Measurements from ENCODE around the gene CNTN6. TPM values are rescaled to one million over a fixed set of nuclear protein-coding genes. Genes with fewer than 3 reads are reported as not detected.
A peak's percentile ranks its signal among the peaks of the same experiment; 100 is the strongest.

CNTN6 gene
- total RNA-seq: not detected

DNA sequence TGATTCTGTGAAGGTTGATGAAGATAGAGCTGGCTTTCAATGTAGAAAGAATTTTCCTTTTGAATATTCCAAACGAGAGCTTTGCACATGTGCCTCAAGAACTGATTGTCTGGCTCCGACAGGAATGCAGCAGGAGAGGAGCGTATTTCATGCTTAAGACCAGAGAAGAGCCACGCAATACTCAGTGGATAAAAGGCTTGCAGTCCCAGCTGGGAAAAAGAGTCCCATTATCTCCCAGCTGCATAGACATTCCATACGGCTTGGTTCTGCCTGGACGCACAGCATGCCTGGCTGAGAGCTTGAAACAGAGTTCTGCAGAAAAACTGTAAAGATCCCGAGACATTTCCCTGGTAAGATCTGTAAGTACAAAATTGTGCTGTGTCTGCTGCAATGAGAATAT lies at the start of gene CNTN6:
CNTN6 (plus strand) TSS at position 254 of the 400 bp plus-strand sequence. CDS start 54,985 bp downstream, outside the sequence.
- H3K27ac Mint-ChIP-seq: no peak within 1 kb of the TSS
- intact Hi-C loops (cut with micrococcal nuclease): no loop called here
- no peak within 1 kb of the TSS for H3K4me3 Mint-ChIP-seq
- CTCF ChIA-PET: no interaction called here
- H3K9me3 Mint-ChIP-seq: no peaks in the 10 kb centered on the region
- no peaks in the 10 kb centered on the region for H3K4me1 Mint-ChIP-seq (ENCODE audit: low read depth)
- DNase-seq: no peak
- H3K36me3 Mint-ChIP-seq (ENCODE audit: low read depth): no peaks in the 10 kb centered on the region
- no peaks in the 10 kb centered on the region for H3K27me3 Mint-ChIP-seq (ENCODE audit: low read depth)

- CTCF ChIA-PET: no interaction called here
- no peak for DNase-seq
- Mint-ChIP-seq H3K4me3 (no peak overlapping the region), H3K27me3 (ENCODE audit: low read depth) (no peaks in the 10 kb centered on the region), H3K27ac (no peak overlapping the region), H3K36me3 (ENCODE audit: low read depth) (no peaks in the 10 kb centered on the region), H3K4me1 (ENCODE audit: low read depth) (no peaks in the 10 kb centered on the region), H3K9me3 (peaks cover 3% of the 10 kb centered on the region)
- intact Hi-C loops (cut with micrococcal nuclease): no loop called here
Observed at GRCh38 chr3:1048558-1048957, 44.3 kb upstream of the CNTN6 start.

DNA sequence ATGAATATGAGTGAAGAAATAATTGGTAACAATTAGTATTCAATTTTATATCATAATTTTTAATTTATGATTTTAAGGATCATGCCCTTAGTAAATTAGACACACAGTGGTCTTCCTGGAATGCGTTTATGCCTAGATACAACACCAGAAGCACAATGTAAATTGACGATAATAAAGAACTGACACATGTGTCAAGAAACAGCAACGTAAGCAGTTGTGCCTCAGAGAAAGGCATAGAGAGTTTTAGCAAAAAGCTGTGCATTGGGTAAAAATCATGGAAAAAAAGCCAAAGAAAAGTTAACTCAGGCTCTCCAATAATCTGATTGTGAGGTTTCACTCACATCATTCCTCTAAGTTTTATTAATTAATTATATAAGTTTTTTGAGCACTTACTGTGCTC lies 37.0 kb upstream of the CNTN6 start:
- Mint-ChIP-seq H3K9me3 (peaks cover 2% of the 10 kb centered on the region), H3K4me3 (no peak overlapping the region), H3K4me1 (ENCODE audit: low read depth) (no peaks in the 10 kb centered on the region), H3K27ac (no peak overlapping the region), H3K27me3 (ENCODE audit: low read depth) (no peaks in the 10 kb centered on the region), H3K36me3 (ENCODE audit: low read depth) (no peaks in the 10 kb centered on the region)
- intact Hi-C loops (cut with micrococcal nuclease): no loop called here
- CTCF ChIA-PET: no interaction called here
- DNase-seq: no peak

GRCh38 chr3:1056744-1057143 lies 36.1 kb upstream of the CNTN6 start:
- Mint-ChIP-seq H3K4me1 (ENCODE audit: low read depth) (no peaks in the 10 kb centered on the region), H3K36me3 (ENCODE audit: low read depth) (no peaks in the 10 kb centered on the region), H3K27ac (no peak overlapping the region), H3K27me3 (ENCODE audit: low read depth) (no peaks in the 10 kb centered on the region), H3K4me3 (no peak overlapping the region), H3K9me3 (peaks cover 2% of the 10 kb centered on the region)
- no peak for DNase-seq
- intact Hi-C loops (cut with micrococcal nuclease): no loop called here
- CTCF ChIA-PET: no interaction called here

DNA sequence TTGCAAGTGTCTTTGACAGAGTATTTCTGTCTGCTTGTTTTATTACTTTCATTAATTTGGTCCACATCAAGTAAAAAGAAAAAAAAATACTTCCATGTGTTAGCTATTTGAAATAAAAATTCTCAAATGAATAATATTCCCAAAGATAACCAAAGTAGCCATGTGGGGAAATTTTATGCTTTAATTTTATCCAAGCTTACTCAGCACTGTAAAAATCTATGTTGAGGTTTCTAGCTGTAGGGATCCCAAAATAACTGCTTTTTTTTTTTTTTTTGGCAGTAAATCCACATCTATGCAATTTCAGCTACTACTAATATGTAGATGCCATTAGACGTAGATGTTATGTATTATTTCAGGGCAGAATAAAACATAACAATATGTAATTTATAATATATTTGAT lies 35.4 kb upstream of the CNTN6 start:
- DNase-seq: no peak
- H3K4me1 Mint-ChIP-seq (ENCODE audit: low read depth): no peaks in the 10 kb centered on the region
- H3K9me3 Mint-ChIP-seq: peaks cover 2% of the 10 kb centered on the region
- no peak overlapping the region for H3K27ac Mint-ChIP-seq
- intact Hi-C loops (cut with micrococcal nuclease): no loop called here
- H3K36me3 Mint-ChIP-seq (ENCODE audit: low read depth): no peaks in the 10 kb centered on the region
- CTCF ChIA-PET: no interaction called here
- H3K4me3 Mint-ChIP-seq: no peak overlapping the region
- no peaks in the 10 kb centered on the region for H3K27me3 Mint-ChIP-seq (ENCODE audit: low read depth)

DNA sequence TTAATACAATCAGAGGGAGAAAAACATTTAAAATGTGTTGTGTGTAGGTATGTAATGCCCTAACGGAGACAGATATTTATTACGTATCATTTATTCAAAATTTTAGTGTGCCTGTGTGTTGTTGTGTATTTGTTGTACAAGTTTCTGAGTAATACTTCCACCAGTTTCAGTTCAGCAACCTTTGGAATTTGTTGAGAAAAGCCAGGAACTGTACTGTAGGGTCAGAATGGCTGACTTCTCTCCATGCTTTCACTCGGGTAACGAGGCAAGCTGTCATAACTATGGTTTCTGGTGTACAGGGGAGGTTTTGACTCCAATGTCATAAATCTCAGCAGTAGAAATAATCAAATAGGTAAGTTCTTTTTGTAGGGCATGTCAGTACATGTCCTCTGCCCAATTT lies 23.8 kb upstream of the CNTN6 start:
- CTCF ChIA-PET: no interaction called here
- H3K27me3 Mint-ChIP-seq (ENCODE audit: low read depth): no peaks in the 10 kb centered on the region

GRCh38 chr3:1072041-1072440 lies 20.8 kb upstream of the CNTN6 start:
- no peaks in the 10 kb centered on the region for H3K4me1 Mint-ChIP-seq (ENCODE audit: low read depth)
- no peak overlapping the region for H3K4me3 Mint-ChIP-seq
- H3K36me3 Mint-ChIP-seq (ENCODE audit: low read depth): no peaks in the 10 kb centered on the region
- intact Hi-C loops (cut with micrococcal nuclease): no loop called here
- CTCF ChIA-PET: no interaction called here
- peaks cover 3% of the 10 kb centered on the region for H3K9me3 Mint-ChIP-seq
- H3K27ac Mint-ChIP-seq: no peak overlapping the region
- no peak for DNase-seq
- no peaks in the 10 kb centered on the region for H3K27me3 Mint-ChIP-seq (ENCODE audit: low read depth)

More for the DNA sequence above, 23.8 kb upstream of the CNTN6 start:
- H3K4me3 Mint-ChIP-seq: no peak overlapping the region
- no peaks in the 10 kb centered on the region for H3K4me1 Mint-ChIP-seq (ENCODE audit: low read depth)
- no peak overlapping the region for H3K27ac Mint-ChIP-seq
- peaks cover 5% of the 10 kb centered on the region for H3K9me3 Mint-ChIP-seq
- H3K36me3 Mint-ChIP-seq (ENCODE audit: low read depth): peaks cover 2% of the 10 kb centered on the region
- DNase-seq: no peak
- intact Hi-C loops (cut with micrococcal nuclease): no loop called here

GRCh38 chr3:1079662-1080061 lies 13.2 kb upstream of the CNTN6 start:
- Mint-ChIP-seq H3K4me3 (no peak overlapping the region), H3K27ac (no peak overlapping the region), H3K9me3 (no peaks in the 10 kb centered on the region), H3K36me3 (ENCODE audit: low read depth) (no peaks in the 10 kb centered on the region), H3K27me3 (ENCODE audit: low read depth) (no peaks in the 10 kb centered on the region), H3K4me1 (ENCODE audit: low read depth) (no peaks in the 10 kb centered on the region)
- intact Hi-C loops (cut with micrococcal nuclease): loop anchor here (10.0 kb wide), 1 partner anchor 1845 kb away; no protein-coding TSS in a partner anchor
- CTCF ChIA-PET: no interaction called here
- no peak for DNase-seq

DNA sequence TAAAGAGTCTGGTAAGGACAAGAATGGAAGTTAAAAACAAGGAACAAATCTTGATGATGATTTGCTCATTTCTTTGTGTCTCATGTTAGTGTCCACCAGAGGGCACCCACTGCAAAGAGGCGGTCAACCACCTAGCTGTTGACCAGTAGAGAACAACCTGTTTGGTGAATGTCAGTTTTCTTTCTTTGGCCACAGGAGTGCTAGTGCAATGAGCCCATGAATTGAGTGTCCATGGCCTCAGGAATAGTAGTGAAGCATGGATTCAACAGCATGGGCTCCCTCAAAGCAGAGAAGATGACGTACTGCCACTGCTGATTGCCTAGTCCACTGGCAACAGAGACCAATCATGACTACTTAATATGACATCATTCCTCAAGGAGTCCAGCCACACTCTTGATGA lies 10.7 kb upstream of the CNTN6 start:
- DNase-seq: peak; percentile 17
- intact Hi-C loops (cut with micrococcal nuclease): loop anchor here (10.0 kb wide), 1 partner anchor 1843 kb away; no protein-coding TSS in a partner anchor
- H3K4me3 Mint-ChIP-seq: no peak overlapping the region
- H3K27me3 Mint-ChIP-seq (ENCODE audit: low read depth): no peaks in the 10 kb centered on the region
- H3K4me1 Mint-ChIP-seq (ENCODE audit: low read depth): no peaks in the 10 kb centered on the region
- no peak overlapping the region for H3K27ac Mint-ChIP-seq
- no peaks in the 10 kb centered on the region for H3K36me3 Mint-ChIP-seq (ENCODE audit: low read depth)
- CTCF ChIA-PET: no interaction called here
- H3K9me3 Mint-ChIP-seq: no peaks in the 10 kb centered on the region

DNA sequence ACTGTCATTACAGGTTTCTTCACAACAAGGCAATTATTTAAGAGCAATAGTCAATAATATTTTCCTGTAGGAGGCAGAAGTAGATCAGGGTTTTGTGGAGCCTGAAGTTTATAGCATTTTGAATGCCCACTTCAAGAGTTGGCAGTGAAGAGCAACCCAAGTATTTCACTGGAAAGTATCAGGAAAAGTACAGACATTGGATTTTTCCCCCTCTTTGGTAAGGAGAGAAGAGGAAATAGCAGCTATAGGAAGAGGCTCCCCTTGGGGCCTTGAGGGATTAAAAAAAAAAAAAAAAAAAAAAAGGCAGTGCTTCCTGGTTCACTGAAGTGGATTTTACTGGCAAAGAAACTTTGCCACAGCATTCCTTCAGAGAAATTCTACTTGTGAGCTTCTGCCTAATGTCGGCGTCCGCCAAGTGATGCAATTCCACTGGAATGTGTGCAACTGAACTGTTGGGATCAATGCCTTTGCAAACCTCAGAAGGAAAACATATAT lies 5.7 kb upstream of the CNTN6 start:
- Mint-ChIP-seq H3K36me3 (ENCODE audit: low read depth) (no peaks in the 10 kb centered on the region), H3K4me3 (no peak overlapping the region), H3K27ac (no peak overlapping the region), H3K4me1 (ENCODE audit: low read depth) (no peaks in the 10 kb centered on the region), H3K27me3 (ENCODE audit: low read depth) (no peaks in the 10 kb centered on the region), H3K9me3 (no peaks in the 10 kb centered on the region)
- no peak for DNase-seq
- intact Hi-C loops (cut with micrococcal nuclease): loop anchor here (10.0 kb wide), 1 partner anchor 1838 kb away; no protein-coding TSS in a partner anchor
- CTCF ChIA-PET: interaction anchor here (0.6 kb wide), 1 partner anchor 232 kb away, joined by 3 read pairs; no protein-coding TSS in a partner anchor

DNA sequence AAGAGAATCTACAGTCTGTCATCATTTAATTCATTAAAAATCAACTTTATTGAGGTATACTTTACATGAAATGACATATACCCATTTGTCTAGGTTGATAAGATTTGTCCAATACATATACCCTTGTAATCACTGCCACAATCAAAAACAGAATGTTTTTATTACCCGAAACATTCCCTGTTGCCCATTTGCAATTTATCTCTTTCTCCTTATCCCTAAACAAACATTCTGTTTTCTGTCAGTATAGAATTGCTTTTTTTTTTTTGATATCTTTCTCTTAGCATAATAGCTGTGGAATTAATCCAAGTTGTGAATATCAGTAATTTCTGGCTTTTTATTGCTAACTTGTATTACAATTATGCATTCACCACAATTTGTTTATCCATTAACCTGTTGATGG lies 4.3 kb upstream of the CNTN6 start:
- H3K27ac Mint-ChIP-seq: no peak overlapping the region
- no peaks in the 10 kb centered on the region for H3K36me3 Mint-ChIP-seq (ENCODE audit: low read depth)
- H3K27me3 Mint-ChIP-seq (ENCODE audit: low read depth): no peaks in the 10 kb centered on the region
- no peaks in the 10 kb centered on the region for H3K4me1 Mint-ChIP-seq (ENCODE audit: low read depth)
- no peaks in the 10 kb centered on the region for H3K9me3 Mint-ChIP-seq
- CTCF ChIA-PET: no interaction called here
- intact Hi-C loops (cut with micrococcal nuclease): loop anchor here (10.0 kb wide), 1 partner anchor 1836 kb away; no protein-coding TSS in a partner anchor
- no peak overlapping the region for H3K4me3 Mint-ChIP-seq
- DNase-seq: no peak

- no peaks in the 10 kb centered on the region for H3K36me3 Mint-ChIP-seq (ENCODE audit: low read depth)
- no peak for DNase-seq
- intact Hi-C loops (cut with micrococcal nuclease): no loop called here
- no peaks in the 10 kb centered on the region for H3K9me3 Mint-ChIP-seq
- H3K27me3 Mint-ChIP-seq (ENCODE audit: low read depth): no peaks in the 10 kb centered on the region
- CTCF ChIA-PET: no interaction called here
- no peak overlapping the region for H3K27ac Mint-ChIP-seq
- no peak overlapping the region for H3K4me3 Mint-ChIP-seq
- no peaks in the 10 kb centered on the region for H3K4me1 Mint-ChIP-seq (ENCODE audit: low read depth)
Observed at GRCh38 chr3:1091286-1091685, 1.5 kb upstream of the CNTN6 start.

DNA sequence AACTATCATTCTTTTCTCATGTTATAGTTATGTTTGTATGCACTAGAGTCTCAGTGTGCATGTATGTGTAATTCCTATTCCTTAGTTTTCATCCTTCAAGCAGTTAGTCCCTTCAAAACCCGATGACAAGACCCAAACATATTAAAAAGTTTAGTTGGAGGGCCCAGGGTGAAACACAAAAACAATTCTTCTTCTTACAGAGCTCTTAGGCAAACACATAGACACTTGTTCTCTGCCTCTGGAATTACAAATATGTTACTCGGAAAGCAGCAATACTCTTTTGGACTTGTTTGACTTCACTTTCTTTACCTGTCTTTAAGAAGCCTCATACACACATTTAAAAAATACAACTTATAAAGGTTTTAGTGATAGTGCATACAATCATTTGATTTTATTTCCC lies 763 bp upstream of the CNTN6 start:
- no peaks in the 10 kb centered on the region for H3K36me3 Mint-ChIP-seq (ENCODE audit: low read depth)
- no peak overlapping the region for H3K4me3 Mint-ChIP-seq
- H3K4me1 Mint-ChIP-seq (ENCODE audit: low read depth): no peaks in the 10 kb centered on the region
- H3K9me3 Mint-ChIP-seq: no peaks in the 10 kb centered on the region
- no peak overlapping the region for H3K27ac Mint-ChIP-seq
- intact Hi-C loops (cut with micrococcal nuclease): no loop called here
- CTCF ChIA-PET: no interaction called here
- H3K27me3 Mint-ChIP-seq (ENCODE audit: low read depth): no peaks in the 10 kb centered on the region
- no peak for DNase-seq

- no peak for DNase-seq
- intact Hi-C loops (cut with micrococcal nuclease): no loop called here
- no peak overlapping the region for H3K4me3 Mint-ChIP-seq
- H3K36me3 Mint-ChIP-seq (ENCODE audit: low read depth): no peaks in the 10 kb centered on the region
- no peaks in the 10 kb centered on the region for H3K9me3 Mint-ChIP-seq
- CTCF ChIA-PET: no interaction called here
- no peaks in the 10 kb centered on the region for H3K4me1 Mint-ChIP-seq (ENCODE audit: low read depth)
- no peak overlapping the region for H3K27ac Mint-ChIP-seq
- H3K27me3 Mint-ChIP-seq (ENCODE audit: low read depth): no peaks in the 10 kb centered on the region
Observed at GRCh38 chr3:1093217-1093616, 393 bp downstream of the CNTN6 start.
